ENCODE measurements around the gene EXOC3L4.
A peak's percentile ranks its signal among the peaks of the same experiment; 100 is the strongest.

The EXOC3L4 gene

DNA sequence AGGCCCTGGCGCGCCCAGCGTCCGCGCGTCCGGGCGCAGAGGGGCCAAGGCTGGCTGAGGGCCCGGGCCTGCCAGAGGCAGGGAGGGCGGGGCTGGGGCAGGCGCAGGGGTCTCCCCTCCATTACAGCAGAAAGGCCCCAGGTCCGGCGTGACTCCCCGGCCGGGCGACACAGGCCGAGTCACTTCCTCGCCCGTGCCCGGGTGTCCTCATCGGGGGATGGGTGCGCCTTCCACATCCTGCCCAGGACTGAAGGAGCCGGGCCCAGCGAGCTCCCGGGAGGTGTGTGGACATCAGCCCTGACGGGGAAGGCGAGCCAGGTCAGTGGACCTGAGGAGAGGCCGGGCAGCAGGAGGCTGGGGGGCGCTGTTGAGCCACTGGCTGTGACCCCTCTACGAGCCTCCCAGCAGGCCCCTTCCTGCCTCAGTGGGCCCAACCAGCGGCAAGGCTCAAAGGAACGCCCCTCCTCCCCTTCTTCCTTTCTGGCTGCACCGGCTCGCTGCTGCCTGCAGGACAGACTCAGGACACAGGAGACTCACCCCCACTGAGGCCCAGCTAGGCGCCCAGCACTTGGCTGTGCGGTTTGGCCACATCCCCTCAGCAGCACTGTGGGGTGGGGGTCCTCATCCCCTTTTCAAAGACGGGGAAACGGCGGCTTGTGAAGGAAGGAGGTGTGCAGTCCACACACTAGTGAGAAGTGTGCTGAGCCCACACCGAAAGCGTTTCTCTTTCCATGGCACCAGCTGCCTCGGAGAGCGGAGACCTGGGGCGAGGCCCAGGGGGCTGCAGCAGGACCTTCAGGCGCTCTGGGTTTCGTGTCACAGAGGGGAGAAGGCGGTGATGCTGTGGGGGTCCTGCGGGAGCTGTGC is 29.3 kb downstream of the EXOC3L4 start:
- DNase-seq = no peak

DNA sequence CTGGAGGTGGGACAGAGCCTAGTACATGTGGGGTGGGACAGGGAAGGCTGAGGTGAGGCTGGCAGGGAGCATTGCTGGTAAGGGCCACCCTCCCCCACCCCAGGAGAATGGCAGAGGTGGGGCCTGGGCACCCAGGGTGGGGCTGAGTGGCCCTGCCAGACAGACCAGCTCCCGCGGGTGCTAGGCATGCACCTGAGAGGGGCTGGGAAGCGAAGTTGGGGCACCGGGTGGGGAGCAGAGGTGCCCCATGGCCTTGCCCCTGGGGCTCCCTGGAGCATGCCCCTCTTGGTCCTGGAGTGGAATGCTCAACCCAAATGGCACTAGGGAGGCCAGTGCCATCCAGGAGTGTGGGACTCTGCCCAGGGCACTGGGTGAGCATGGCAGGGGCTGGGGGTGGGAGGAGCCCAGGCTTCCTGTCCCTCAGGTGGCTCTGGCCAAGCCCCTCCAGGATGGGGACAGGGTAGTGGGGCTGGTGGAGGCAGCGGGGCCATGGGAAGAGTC is 30.0 kb downstream of the EXOC3L4 start:
- DNase-seq = no peak

DNA sequence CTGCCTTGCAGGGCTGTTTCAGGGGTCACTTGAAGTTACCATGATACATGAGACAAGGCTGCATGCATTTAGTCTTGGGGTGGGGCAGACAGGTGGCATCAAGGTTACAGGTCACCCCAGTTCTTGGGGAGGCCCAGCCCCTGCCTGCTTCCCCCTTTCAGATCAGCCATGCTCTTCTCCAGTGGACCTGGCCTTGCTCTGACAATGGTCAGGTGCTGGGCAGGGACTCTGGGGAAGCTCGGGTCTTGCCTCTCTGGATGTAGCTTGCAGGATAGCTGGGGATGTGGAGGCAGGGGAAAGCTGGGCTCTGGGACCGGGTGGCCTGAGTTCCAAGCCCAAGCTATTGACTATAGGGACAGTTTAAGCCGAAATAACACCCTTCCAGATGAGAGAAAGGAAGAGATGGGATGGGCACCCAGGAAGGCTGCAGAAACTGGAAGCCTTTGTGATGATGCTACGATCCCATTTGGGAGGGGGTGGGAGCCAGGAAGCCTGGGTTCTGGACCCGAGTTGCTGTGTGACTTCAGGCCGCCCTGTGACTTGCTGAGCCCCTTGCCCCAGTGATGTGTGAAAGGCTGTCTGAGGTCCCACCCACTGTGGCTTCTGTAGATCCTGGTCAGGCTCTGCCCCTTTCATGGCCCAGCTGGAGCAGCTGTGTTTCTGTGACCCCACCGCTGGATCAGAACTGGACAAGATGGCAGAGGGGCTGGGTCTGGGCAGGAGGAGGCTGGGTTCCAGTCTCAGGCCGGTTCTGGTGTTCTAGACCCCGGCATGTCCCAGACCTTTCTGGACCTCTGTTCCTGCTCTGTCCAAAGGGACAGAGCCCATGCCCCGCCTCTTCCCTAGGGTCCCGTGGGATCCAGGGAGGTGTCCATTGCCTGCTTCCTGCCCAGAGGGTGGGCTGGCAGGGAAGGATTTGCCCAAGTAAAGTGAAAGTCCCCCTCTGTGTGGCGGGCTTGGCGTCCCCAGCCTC is 30.9 kb downstream of the EXOC3L4 start:
- no peak for DNase-seq

GRCh38 chr14:103126088-103126872 is 31.8 kb downstream of the EXOC3L4 start:
- DNase-seq = no peak

DNA sequence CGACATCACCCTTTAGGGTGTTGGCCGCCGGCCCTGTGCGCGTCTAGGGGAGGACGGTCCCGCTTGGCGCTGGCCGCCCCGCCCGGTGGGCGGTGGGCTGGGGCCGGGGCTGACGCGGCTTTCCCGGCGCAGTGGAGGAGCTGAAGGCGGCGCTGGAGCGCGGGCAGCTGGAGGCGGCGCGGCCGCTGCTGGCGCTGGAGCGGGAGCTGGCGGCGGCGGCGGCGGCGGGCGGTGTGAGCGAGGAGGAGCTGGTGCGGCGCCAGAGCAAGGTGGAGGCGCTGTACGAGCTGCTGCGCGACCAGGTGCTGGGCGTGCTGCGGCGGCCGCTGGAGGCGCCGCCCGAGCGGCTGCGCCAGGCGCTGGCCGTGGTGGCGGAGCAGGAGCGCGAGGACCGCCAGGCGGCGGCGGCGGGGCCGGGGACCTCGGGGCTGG is 32.4 kb downstream of the EXOC3L4 start:
- DNase-seq = peak; percentile 58 to 78

DNA sequence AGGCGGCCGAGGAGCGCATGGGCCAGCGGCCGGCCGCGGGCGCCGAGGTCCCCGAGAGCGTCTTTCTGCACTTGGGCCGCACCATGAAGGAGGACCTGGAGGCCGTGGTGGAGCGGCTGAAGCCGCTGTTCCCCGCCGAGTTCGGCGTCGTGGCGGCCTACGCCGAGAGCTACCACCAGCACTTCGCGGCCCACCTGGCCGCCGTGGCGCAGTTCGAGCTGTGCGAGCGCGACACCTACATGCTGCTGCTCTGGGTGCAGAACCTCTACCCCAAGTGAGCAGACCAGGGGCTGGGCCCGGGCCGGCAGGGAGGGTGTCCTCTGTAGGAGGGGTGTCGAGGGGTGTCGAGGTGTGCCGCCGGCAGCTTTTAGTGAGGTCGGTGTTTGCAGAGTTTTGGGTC is 32.8 kb downstream of the EXOC3L4 start:
- DNase-seq = no peak

GRCh38 chr14:103127861-103128598 is 33.5 kb downstream of the EXOC3L4 start:
- DNase-seq = no peak

DNA sequence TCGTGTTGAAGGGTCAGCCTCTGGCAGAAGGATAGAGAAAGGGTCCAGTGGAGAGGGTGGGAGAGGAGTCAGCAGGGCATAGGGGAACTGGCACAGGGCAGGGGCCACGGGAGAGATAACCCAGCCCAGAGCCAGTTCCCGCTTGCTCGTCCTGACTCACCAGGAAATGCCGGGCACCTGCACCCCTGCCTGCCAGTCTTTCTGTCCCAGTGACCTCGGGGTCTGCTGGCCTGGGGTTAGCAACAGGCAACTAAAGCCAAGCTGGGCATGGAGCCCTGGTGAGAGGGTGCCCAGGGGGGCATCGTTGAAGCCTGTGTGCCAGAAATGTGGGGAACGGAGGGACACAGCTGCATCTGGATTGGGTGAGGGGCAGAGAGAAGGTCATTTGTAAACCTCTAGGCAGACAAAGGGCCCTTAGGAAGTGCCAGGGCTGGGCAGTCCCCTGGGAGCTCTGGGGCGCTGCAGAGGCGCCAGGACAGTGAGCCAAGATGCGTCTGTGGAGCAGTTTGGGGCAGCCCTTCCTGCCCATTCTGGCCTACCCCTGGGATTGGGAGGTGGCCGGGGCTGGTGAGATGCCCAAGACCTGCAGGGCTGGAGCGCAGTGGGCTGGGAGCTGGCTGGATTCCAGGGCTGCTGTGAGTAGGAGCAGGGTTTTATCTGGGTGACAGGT is 34.2 kb downstream of the EXOC3L4 start:
- no peak for DNase-seq

- no peak for DNase-seq
These were observed 34.9 kb downstream of the EXOC3L4 start for GRCh38 chr14:103129301-103130016.

GRCh38 chr14:103130017-103130764 is 35.7 kb downstream of the EXOC3L4 start:
- no peak for DNase-seq

GRCh38 chr14:103130965-103131364 is 36.4 kb downstream of the EXOC3L4 start:
- peak; percentile 46 to 80 for DNase-seq

- DNase-seq = no peak
These were observed 37.1 kb downstream of the EXOC3L4 start for GRCh38 chr14:103131580-103131979.

DNA sequence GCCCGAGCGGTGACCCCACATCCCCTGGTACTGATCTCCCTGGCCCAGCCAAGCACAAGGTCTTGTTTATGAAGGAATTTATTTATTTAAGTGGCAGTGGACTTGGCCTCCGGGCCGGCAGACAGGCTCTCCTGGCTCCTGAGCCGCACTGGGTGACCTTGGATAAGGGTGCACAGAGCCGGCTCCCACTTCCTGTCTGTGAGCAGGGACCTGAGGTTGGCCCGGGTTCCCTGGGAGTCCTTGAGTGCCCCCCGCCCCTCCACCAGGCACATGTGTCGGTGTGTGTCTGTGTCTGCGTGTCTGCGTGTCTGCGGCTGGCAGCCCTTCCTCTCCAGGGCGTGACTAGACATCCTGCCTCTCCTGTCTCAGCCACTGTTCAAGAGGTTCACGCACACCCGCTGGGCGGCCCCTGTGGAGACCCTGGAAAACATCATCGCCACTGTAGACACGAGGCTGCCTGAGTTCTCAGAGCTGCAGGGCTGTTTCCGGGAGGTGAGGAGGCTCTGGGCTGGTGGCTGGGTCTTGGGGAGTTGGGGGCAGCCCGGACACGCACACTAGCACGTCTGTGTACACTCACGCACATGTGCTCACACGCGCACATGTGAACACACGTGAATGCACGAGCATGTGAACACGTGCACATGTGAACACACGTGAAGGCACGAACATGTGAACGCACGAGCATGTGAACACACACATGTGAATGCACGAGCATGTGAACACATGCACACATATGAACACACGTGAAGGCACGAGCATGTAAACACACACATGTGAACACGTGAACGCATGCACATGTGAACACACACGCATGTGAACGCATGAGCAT is 38.1 kb downstream of the EXOC3L4 start:
- DNase-seq = no peak

- no peak for DNase-seq
These were observed 39.0 kb downstream of the EXOC3L4 start for GRCh38 chr14:103133210-103134140.

DNA sequence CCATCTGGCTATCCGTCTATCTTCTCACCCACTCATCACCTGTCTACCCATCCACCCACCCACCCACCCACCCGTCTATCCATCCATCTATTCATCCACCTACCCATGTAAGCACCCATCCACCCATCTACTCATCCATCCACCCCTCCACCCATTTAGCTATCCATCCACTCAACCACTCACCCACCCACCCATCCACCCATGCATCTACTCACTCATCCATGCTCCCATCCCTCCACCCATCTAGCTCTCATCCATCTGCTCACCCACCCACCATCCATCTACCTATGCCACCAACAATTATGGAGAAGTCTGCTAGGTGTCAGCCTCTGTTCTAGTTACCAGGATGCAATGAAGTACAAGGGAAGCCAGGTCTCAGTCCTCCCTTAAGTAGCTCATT is 39.9 kb downstream of the EXOC3L4 start:
- no peak for DNase-seq

- DNase-seq = no peak
These were observed 40.4 kb downstream of the EXOC3L4 start for GRCh38 chr14:103134919-103135318.

All from NCI-H524 (cell line).